ENCODE measurements around the gene PRAMEF4.
"Not testable (repeated sequence)": the region's sequence is repeated elsewhere in the genome, so short reads cannot be mapped to it uniquely, and the experiment has no call there.

GRCh38 chr1:12863131-12863880 lies 22.7 kb downstream of the PRAMEF4 start:
- not testable (repeated sequence) for TF ChIP-seq CTCF (IDR thresholded peaks at IDR 0.05); USF2 (IDR thresholded peaks at IDR 0.05; ENCODE audit: borderline replicate concordance, low read depth, low read length); EP300 (IDR thresholded peaks at IDR 0.05; ENCODE audit: borderline replicate concordance in 1 of 2, low read depth in 1 of 2, low read length in 1 of 2); RAD21 (IDR thresholded peaks at IDR 0.05; ENCODE audit: low read length); ZBTB33 (IDR thresholded peaks at IDR 0.05; ENCODE audit: borderline replicate concordance, low read depth); NRF1 (IDR thresholded peaks at IDR 0.05; ENCODE audit: low read depth, low read length); GABPA (IDR thresholded peaks at IDR 0.05; ENCODE audit: low read depth)
